GM23248 (cell line): ENCODE data around the gene LY6G6C. TPM values are rescaled to one million over a fixed set of nuclear protein-coding genes. Genes with fewer than 3 reads are reported as not detected.

ENCODE experiments used
- DNase-seq: peaks from one replicate; pipeline ENCODE4 v3.0.0-alpha.2; 2015
- H2AFZ ChIP-seq: fragments of 200-600 bp; sonication (generic); 2 replicates; pipeline ENCODE4 v1.6.1; 2016; ENCODE audit warnings: antibody characterized with exemption
- H3F3A ChIP-seq: fragments of 200-600 bp; sonication (generic); 2 replicates; pipeline ENCODE4 v1.6.1; 2016; ENCODE audit warnings: mild to moderate bottlenecking, antibody characterized with exemption, mixed run types; ENCODE audit not compliant: insufficient read depth
- H3K27ac ChIP-seq: fragments of 200-600 bp; sonication (generic); 2 replicates; pipeline ENCODE4 v1.5.1; 2016; ENCODE audit warnings: mild to moderate bottlenecking
- H3K27me3 ChIP-seq: fragments of 200-600 bp; sonication (generic); replicated peaks from 2 replicates; pipeline ENCODE4 v1.6.1; 2016; ENCODE audit warnings: mild to moderate bottlenecking; ENCODE audit not compliant: insufficient read depth
- H3K36me3 ChIP-seq: fragments of 200-600 bp; sonication (generic); 2 replicates; pipeline ENCODE4 v1.6.1; 2016; ENCODE audit warnings: low read depth, mild to moderate bottlenecking
- H3K4me1 ChIP-seq: fragments of 200-600 bp; sonication (generic); 2 replicates; pipeline ENCODE4 v1.6.1; 2016; ENCODE audit warnings: mild to moderate bottlenecking; ENCODE audit not compliant: insufficient read depth
- H3K4me2 ChIP-seq: fragments of 200-600 bp; sonication (generic); one replicate; pipeline ENCODE4 v1.6.1; 2016; ENCODE audit warnings: mild to moderate bottlenecking; ENCODE audit not compliant: unreplicated experiment
- H3K4me3 ChIP-seq: fragments of 200-600 bp; sonication (generic); 2 replicates; pipeline ENCODE4 v1.5.1; 2016; ENCODE audit warnings: mild to moderate bottlenecking
- H3K79me2 ChIP-seq: fragments of 200-600 bp; sonication (generic); 2 replicates; pipeline ENCODE4 v1.6.1; 2016; ENCODE audit warnings: mild to moderate bottlenecking; ENCODE audit not compliant: insufficient read depth
- H3K9ac ChIP-seq: fragments of 200-600 bp; sonication (generic); 2 replicates; pipeline ENCODE4 v1.6.1; 2016; ENCODE audit warnings: mild to moderate bottlenecking
- H3K9me2 ChIP-seq: fragments of 200-600 bp; sonication (generic); 2 replicates; pipeline ENCODE4 v1.6.1; 2016; ENCODE audit warnings: mixed run types, mild to moderate bottlenecking, moderate library complexity; ENCODE audit not compliant: insufficient read depth
- H3K9me3 ChIP-seq: fragments of 200-600 bp; sonication (generic); one replicate; pipeline ENCODE4 v1.6.1; 2017; ENCODE audit warnings: low read depth
- H4K20me1 ChIP-seq: fragments of 200-600 bp; sonication (generic); 2 replicates; pipeline ENCODE4 v1.6.0; 2016; ENCODE audit not compliant: insufficient read depth
- EZH2 ChIP-seq: fragments of 200-600 bp; sonication (generic); IDR thresholded peaks from 2 replicates; pipeline ENCODE4 v1.6.1; 2018; ENCODE audit warnings: antibody characterized with exemption, mild to moderate bottlenecking; ENCODE audit not compliant: insufficient read depth, poor library complexity, severe bottlenecking
- EZH2phosphoT487 ChIP-seq: fragments of 200-600 bp; sonication (generic); IDR thresholded peaks from 2 replicates; pipeline ENCODE4 v1.6.1; 2018; ENCODE audit warnings: antibody characterized with exemption, moderate library complexity, mild to moderate bottlenecking, low read depth; ENCODE audit not compliant: insufficient read depth
- WGBS, 2 experiments: methylation state at CpG; one replicate each; pipeline ENCODE4 v1.1.6; 2015 to 2017; ENCODE audit warnings: low lambda C conversion rate in 2 of 2, low coverage in 1 of 2; ENCODE audit errors: missing lambda C conversion rate in 2 of 2; 5-methylcytosine and 5-hydroxymethylcytosine counted together
- in situ Hi-C: fragments of 300-500 bp; cut with MboI; formaldehyde crosslinking; loops from 2 replicates; pipeline ENCODE4 v1.15.0; 2020
- polyA plus RNA-seq: library from polyadenylated mRNA; unstranded; fragments of >200 nt; fragmentation: Nextera tagmentation; extraction: Ambion mirVana; gene quantifications from 2 replicates; pipeline ENCODE4 v1.2.1, GENCODE V29; 2016
- total RNA-seq: library from RNA; depleted of rRNA; stranded (reverse); fragments of >200 nt; shearing (Covaris generic); gene quantifications from 2 replicates; pipeline ENCODE4 v1.2.3, GENCODE V29; 2014

Gene LY6G6C
- total and polyA plus RNA-seq, 2 experiments from 2014 or later = not detected

DNA sequence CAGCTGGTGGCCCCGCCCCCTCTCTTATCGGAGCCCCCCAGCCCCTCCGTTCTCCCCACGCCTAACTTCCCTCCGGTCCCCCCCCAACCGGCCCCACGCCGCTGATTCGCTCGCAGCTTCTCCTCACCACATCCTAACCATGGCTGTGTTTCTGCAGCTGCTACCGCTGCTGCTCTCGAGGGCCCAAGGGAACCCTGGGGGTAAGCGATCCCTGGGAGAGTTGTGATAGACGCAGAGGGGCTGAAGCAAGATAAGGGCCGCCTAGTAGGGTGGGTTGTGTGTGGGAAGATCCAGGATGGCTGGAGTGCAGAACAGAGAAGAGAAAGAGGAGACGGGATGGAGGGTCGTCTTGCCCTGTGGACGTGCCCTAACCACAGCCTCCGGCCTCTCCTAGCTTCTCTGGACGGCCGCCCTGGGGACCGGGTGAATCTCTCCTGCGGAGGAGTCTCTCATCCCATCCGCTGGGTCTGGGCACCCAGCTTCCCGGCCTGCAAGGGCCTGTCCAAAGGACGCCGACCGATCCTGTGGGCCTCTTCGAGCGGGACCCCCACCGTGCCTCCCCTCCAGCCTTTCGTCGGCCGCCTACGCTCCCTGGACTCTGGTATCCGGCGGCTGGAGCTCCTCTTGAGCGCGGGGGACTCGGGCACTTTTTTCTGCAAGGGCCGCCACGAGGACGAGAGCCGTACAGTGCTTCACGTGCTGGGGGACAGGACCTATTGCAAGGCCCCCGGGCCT, 1.9 kb upstream of the LY6G6C start, which contains the start of gene MPIG6B:
Gene MPIG6B (plus strand): TSS at position 129 of the 735 bp plus-strand sequence. CDS start 11 bp downstream, at position 140.
- Histone ChIP-seq H3K79me2 (no peaks in the 10 kb centered on the region), H3K4me3 (no peak within 1 kb of the TSS), H3K36me3 (peaks cover 11% of the 10 kb centered on the region; the same call in 1 of the 2 replicates), H3K4me2 (no peak within 1 kb of the TSS), H3K4me1 (no peaks in the 10 kb centered on the region), H3K27ac (no peak within 1 kb of the TSS), H3F3A (no peaks in the 10 kb centered on the region), H2AFZ (no peak within 1 kb of the TSS), H3K9me2 (no peaks in the 10 kb centered on the region), H4K20me1 (no peaks in the 10 kb centered on the region), H3K9me3 (no peaks in the 10 kb centered on the region), H3K9ac (no peak within 1 kb of the TSS), H3K27me3 (no peaks in the 10 kb centered on the region)
- 76 to 77% methylated on average over 36 to 46 of the region's 46 CpGs for WGBS, 2 experiments
- TF ChIP-seq EZH2 (no peak), EZH2phosphoT487 (no peak)
- DNase-seq = no peak
- in situ Hi-C loops = no loop called here

DNA sequence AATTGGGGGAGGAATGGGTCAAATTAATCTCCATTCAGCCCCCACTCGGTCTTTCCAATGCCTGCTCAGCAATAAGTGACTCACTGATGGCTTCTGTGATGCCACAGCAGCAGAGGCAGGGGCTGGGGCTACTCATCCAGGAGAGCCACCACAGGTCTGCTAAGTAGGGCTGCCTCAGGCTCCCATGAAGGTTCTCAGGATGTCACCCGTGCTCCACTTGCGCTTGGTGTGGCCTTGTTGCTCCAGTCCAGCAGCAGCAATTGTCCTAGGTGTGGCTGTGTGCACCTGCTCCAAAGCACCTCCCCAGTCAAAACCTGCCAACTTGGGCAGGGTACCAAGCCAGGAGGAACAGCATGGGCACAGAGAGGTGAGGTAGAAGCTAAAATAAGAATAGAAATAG, 627 bp upstream of the LY6G6C start:
- no peaks in the 10 kb centered on the region for H4K20me1 ChIP-seq
- H3F3A ChIP-seq = no peaks in the 10 kb centered on the region
- no peak for DNase-seq
- no peaks in the 10 kb centered on the region for H3K4me1 ChIP-seq
- no peaks in the 10 kb centered on the region for H3K9me3 ChIP-seq
- H3K9me2 ChIP-seq = no peaks in the 10 kb centered on the region
- H2AFZ ChIP-seq = no peak overlapping the region
- H3K4me3 ChIP-seq = no peak overlapping the region
- H3K27ac ChIP-seq = no peak overlapping the region
- H3K4me2 ChIP-seq = no peak overlapping the region
- no peaks in the 10 kb centered on the region for H3K79me2 ChIP-seq
- WGBS, 2 experiments = 66% methylated on average over 3 of the region's 3 CpGs
- TF ChIP-seq EZH2 (no peak), EZH2phosphoT487 (no peak)
- H3K27me3 ChIP-seq = no peaks in the 10 kb centered on the region
- H3K9ac ChIP-seq = no peak overlapping the region
- in situ Hi-C loops = no loop called here
- peaks cover 9% of the 10 kb centered on the region; the same call in 1 of the 2 replicates for H3K36me3 ChIP-seq

DNA sequence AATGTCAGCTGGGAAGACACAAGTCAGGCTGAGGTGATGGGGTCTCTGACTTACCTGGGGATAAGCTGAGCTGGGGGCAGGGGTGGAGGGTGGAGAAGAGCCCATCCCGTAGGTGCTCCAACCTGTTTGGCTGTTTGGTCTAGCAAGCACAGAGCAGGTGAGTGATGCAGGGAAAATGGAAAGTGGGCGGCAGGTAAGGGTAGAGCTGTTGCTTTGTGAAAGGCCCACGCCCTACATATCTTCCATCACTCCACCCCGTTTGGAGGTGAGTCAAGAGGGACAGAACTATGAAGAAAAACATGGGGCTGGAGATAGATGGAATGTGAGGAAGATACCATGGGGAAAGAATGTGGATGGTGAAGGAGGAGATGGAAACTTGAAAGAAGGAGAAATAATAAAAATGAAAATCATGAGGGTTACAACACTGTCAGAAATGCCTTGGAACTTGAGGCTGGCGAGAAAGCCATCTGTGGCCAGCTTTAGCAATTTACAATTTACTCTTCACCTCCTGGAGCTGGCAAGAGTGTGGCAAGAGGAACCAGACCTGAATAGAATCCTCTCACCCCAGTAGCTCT, 1.3 kb downstream of the LY6G6C start:
- H3K4me3 ChIP-seq = no peak overlapping the region
- no peaks in the 10 kb centered on the region for H3K79me2 ChIP-seq
- H3K4me1 ChIP-seq = no peaks in the 10 kb centered on the region
- no peaks in the 10 kb centered on the region for H3F3A ChIP-seq
- no peaks in the 10 kb centered on the region for H3K36me3 ChIP-seq
- in situ Hi-C loops = no loop called here
- DNase-seq = no peak
- no peak overlapping the region for H3K27ac ChIP-seq
- no peak overlapping the region for H3K4me2 ChIP-seq
- H3K27me3 ChIP-seq = no peaks in the 10 kb centered on the region
- no peaks in the 10 kb centered on the region for H4K20me1 ChIP-seq
- WGBS, 2 experiments = 76% methylated on average over 5 of the region's 5 CpGs
- no peaks in the 10 kb centered on the region for H3K9me2 ChIP-seq
- no peaks in the 10 kb centered on the region for H3K9me3 ChIP-seq
- H2AFZ ChIP-seq = no peak overlapping the region
- no peak for TF ChIP-seq EZH2
- H3K9ac ChIP-seq = no peak overlapping the region

DNA sequence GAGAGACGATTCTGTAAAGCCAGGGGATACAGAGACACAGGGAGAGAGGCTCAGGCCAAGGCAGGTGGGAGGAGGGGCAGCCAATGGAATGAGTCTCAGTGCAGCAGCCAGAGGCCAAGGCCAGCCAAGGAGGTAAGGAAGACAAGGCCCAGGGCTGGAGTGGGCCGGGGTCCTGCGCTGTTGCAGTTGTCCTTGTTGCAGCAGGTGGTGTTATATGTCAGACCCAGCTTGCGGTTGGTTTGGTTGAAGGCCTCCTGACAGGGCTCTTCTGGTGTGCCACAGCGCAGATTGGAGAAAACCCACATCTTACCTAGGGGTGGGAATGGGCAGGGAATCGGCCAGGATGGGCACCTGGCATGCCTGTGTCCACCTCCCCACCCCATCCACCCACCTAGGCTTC, 2.5 kb downstream of the LY6G6C start:
- DNase-seq = no peak

More for the DNA sequence above, 2.5 kb downstream of the LY6G6C start:
- Histone ChIP-seq H3K4me2 (no peak overlapping the region), H3K9me2 (no peaks in the 10 kb centered on the region), H4K20me1 (no peaks in the 10 kb centered on the region), H3K9me3 (no peaks in the 10 kb centered on the region), H3K9ac (no peak overlapping the region), H3K79me2 (no peaks in the 10 kb centered on the region), H3K4me3 (no peak overlapping the region), H3K27ac (no peak overlapping the region), H3K27me3 (no peaks in the 10 kb centered on the region), H3F3A (no peaks in the 10 kb centered on the region), H3K4me1 (no peaks in the 10 kb centered on the region), H2AFZ (no peak overlapping the region), H3K36me3 (no peaks in the 10 kb centered on the region)
- in situ Hi-C loops = no loop called here
- 74 to 86% methylated on average over 5 to 6 of the region's 6 CpGs for WGBS, 2 experiments
- TF ChIP-seq EZH2phosphoT487 (no peak), EZH2 (no peak)
